ENCODE data around the gene MAD1L1. TPM values are rescaled to one million over a fixed set of nuclear protein-coding genes. Genes with fewer than 3 reads are reported as not detected.
A peak's percentile ranks its signal among the peaks of the same experiment; 100 is the strongest.

MAD1L1 gene
- total and polyA plus RNA-seq, 4 donors, result 12.8 to 20.7 (median 16.5) TPM

- WGBS, result 93% methylated on average over 25 of the region's 25 CpGs
- H3K27ac ChIP-seq (ENCODE audit: low read depth in 1 of 2, low read length in 2 of 2), result peak overlapping the region; percentile 49 to 55
- H3K27me3 ChIP-seq (ENCODE audit: control insufficient read depth in 4 of 4, insufficient read depth in 4 of 4, low read length in 3 of 4), result no peaks in the 10 kb centered on the region
- DNase-seq (ENCODE audit: low spot score), result no peak
- TF ChIP-seq ZBTB33 (IDR thresholded peaks at IDR 0.05), result no peak
- no peak for TF ChIP-seq TAF1 (conservative IDR thresholded peaks at IDR 0.05)
- TF ChIP-seq FOXA1 (IDR thresholded peaks at IDR 0.05), result no peak
- no peak for TF ChIP-seq EGR1 (IDR thresholded peaks at IDR 0.05; ENCODE audit: low read depth in 2 of 2)
- no peak for TF ChIP-seq GABPA (IDR thresholded peaks at IDR 0.05 in 1 of 2, conservative IDR thresholded peaks at IDR 0.05 in 1 of 2)
- TF ChIP-seq, protein P1, sequence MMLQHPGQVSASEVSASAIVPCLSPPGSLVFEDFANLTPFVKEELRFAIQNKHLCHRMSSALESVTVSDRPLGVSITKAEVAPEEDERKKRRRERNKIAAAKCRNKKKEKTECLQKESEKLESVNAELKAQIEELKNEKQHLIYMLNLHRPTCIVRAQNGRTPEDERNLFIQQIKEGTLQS (IDR thresholded peaks at IDR 0.05), result no peak
- TF ChIP-seq YY1 (IDR thresholded peaks at IDR 0.05), result no peak
- TF ChIP-seq NR2F2 (IDR thresholded peaks at IDR 0.05), result no peak
- no peak for TF ChIP-seq HNF4G (IDR thresholded peaks at IDR 0.05)
- TF ChIP-seq RXRA (IDR thresholded peaks at IDR 0.05), result no peak
- TF ChIP-seq, protein P2, sequence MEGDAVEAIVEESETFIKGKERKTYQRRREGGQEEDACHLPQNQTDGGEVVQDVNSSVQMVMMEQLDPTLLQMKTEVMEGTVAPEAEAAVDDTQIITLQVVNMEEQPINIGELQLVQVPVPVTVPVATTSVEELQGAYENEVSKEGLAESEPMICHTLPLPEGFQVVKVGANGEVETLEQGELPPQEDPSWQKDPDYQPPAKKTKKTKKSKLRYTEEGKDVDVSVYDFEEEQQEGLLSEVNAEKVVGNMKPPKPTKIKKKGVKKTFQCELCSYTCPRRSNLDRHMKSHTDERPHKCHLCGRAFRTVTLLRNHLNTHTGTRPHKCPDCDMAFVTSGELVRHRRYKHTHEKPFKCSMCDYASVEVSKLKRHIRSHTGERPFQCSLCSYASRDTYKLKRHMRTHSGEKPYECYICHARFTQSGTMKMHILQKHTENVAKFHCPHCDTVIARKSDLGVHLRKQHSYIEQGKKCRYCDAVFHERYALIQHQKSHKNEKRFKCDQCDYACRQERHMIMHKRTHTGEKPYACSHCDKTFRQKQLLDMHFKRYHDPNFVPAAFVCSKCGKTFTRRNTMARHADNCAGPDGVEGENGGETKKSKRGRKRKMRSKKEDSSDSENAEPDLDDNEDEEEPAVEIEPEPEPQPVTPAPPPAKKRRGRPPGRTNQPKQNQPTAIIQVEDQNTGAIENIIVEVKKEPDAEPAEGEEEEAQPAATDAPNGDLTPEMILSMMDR (IDR thresholded peaks at IDR 0.05; ENCODE audit: low read depth, low read length, missing input control), result no peak
- TF ChIP-seq RAD21 (IDR thresholded peaks at IDR 0.05), result no peak
- TF ChIP-seq HNF4A (conservative IDR thresholded peaks at IDR 0.05), result no peak
- TF ChIP-seq, protein P3, sequence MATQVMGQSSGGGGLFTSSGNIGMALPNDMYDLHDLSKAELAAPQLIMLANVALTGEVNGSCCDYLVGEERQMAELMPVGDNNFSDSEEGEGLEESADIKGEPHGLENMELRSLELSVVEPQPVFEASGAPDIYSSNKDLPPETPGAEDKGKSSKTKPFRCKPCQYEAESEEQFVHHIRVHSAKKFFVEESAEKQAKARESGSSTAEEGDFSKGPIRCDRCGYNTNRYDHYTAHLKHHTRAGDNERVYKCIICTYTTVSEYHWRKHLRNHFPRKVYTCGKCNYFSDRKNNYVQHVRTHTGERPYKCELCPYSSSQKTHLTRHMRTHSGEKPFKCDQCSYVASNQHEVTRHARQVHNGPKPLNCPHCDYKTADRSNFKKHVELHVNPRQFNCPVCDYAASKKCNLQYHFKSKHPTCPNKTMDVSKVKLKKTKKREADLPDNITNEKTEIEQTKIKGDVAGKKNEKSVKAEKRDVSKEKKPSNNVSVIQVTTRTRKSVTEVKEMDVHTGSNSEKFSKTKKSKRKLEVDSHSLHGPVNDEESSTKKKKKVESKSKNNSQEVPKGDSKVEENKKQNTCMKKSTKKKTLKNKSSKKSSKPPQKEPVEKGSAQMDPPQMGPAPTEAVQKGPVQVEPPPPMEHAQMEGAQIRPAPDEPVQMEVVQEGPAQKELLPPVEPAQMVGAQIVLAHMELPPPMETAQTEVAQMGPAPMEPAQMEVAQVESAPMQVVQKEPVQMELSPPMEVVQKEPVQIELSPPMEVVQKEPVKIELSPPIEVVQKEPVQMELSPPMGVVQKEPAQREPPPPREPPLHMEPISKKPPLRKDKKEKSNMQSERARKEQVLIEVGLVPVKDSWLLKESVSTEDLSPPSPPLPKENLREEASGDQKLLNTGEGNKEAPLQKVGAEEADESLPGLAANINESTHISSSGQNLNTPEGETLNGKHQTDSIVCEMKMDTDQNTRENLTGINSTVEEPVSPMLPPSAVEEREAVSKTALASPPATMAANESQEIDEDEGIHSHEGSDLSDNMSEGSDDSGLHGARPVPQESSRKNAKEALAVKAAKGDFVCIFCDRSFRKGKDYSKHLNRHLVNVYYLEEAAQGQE (IDR thresholded peaks at IDR 0.05), result no peak
- no peaks in the 10 kb centered on the region for H3K36me3 ChIP-seq (ENCODE audit: control insufficient read depth in 4 of 4, insufficient read depth in 3 of 4, low read depth in 1 of 4, low read length in 3 of 4)
- H3K9me3 ChIP-seq (ENCODE audit: control insufficient read depth in 4 of 4, low read length in 3 of 4), result no peaks in the 10 kb centered on the region
- H3K9ac ChIP-seq (ENCODE audit: low read depth in 1 of 2, low read length in 2 of 2), result no peak overlapping the region
- peaks cover 20 to 52% (median 39%) of the 10 kb centered on the region in 4 donors for H3K4me1 ChIP-seq (ENCODE audit: control insufficient read depth in 4 of 4, insufficient read depth in 4 of 4, low read length in 3 of 4)
- H3K4me3 ChIP-seq (ENCODE audit: low read depth in 1 of 3, low read length in 3 of 3), result no peak overlapping the region
These were observed 313.7 kb downstream of the MAD1L1 start for GRCh38 chr7:1918881-1919525.

GRCh38 chr7:1918063-1918645 is 314.6 kb downstream of the MAD1L1 start:
- H3K27ac ChIP-seq (ENCODE audit: low read depth in 1 of 2, low read length in 2 of 2), result no peak overlapping the region
- H3K27me3 ChIP-seq (ENCODE audit: control insufficient read depth in 4 of 4, insufficient read depth in 4 of 4, low read length in 3 of 4), result no peaks in the 10 kb centered on the region
- peaks cover 19 to 47% (median 32%) of the 10 kb centered on the region in 4 donors for H3K4me1 ChIP-seq (ENCODE audit: control insufficient read depth in 4 of 4, insufficient read depth in 4 of 4, low read length in 3 of 4)
- 96% methylated on average over 23 of the region's 23 CpGs for WGBS
- DNase-seq (ENCODE audit: low spot score), result no peak
- H3K4me3 ChIP-seq (ENCODE audit: low read depth in 1 of 3, low read length in 3 of 3), result no peak overlapping the region
- H3K9me3 ChIP-seq (ENCODE audit: control insufficient read depth in 4 of 4, low read length in 3 of 4), result no peaks in the 10 kb centered on the region
- H3K9ac ChIP-seq (ENCODE audit: low read depth in 1 of 2, low read length in 2 of 2), result no peak overlapping the region
- H3K36me3 ChIP-seq (ENCODE audit: control insufficient read depth in 4 of 4, insufficient read depth in 3 of 4, low read depth in 1 of 4, low read length in 3 of 4), result no peaks in the 10 kb centered on the region
- no peak for TF ChIP-seq FOXA2 (IDR thresholded peaks at IDR 0.05)
- no peak for TF ChIP-seq TAF1 (conservative IDR thresholded peaks at IDR 0.05)
- no peak for TF ChIP-seq NR2F2 (IDR thresholded peaks at IDR 0.05)
- TF ChIP-seq GABPA (IDR thresholded peaks at IDR 0.05 in 1 of 2, conservative IDR thresholded peaks at IDR 0.05 in 1 of 2), result no peak
- TF ChIP-seq RXRA (IDR thresholded peaks at IDR 0.05), result no peak
- no peak for TF ChIP-seq YY1 (IDR thresholded peaks at IDR 0.05)
- TF ChIP-seq, protein P2 (IDR thresholded peaks at IDR 0.05; ENCODE audit: low read depth, low read length, missing input control), result no peak
- TF ChIP-seq MAX (IDR thresholded peaks at IDR 0.05), result no peak
- TF ChIP-seq JUND (IDR thresholded peaks at IDR 0.05), result no peak
